HFF-Myc (cell line): ENCODE results near the gene CAMK1D.

ENCODE experiments used
- DNase-seq: peaks from one replicate; pipeline ENCODE4 v3.0.0-alpha.2; 2011; ENCODE audit warnings: low read depth; ENCODE audit errors: extremely low read depth
- H3K4me3 ChIP-seq: replicated peaks from 2 replicates; pipeline ENCODE4 v1.5.1; 2011; ENCODE audit warnings: low read depth, mild to moderate bottlenecking, control low read depth, low read length
- TF ChIP-seq, protein P1 (sequence below): IDR thresholded peaks from 2 replicates; pipeline ENCODE4 v1.5.1; 2012; ENCODE audit warnings: mild to moderate bottlenecking, low read depth, low read length, control low read depth; ENCODE audit errors: missing control alignments

The CAMK1D gene

GRCh38 chr10:12416344-12417050, 67.2 kb downstream of the CAMK1D start:
- H3K4me3 ChIP-seq = no peak overlapping the region
- TF ChIP-seq, protein P1, sequence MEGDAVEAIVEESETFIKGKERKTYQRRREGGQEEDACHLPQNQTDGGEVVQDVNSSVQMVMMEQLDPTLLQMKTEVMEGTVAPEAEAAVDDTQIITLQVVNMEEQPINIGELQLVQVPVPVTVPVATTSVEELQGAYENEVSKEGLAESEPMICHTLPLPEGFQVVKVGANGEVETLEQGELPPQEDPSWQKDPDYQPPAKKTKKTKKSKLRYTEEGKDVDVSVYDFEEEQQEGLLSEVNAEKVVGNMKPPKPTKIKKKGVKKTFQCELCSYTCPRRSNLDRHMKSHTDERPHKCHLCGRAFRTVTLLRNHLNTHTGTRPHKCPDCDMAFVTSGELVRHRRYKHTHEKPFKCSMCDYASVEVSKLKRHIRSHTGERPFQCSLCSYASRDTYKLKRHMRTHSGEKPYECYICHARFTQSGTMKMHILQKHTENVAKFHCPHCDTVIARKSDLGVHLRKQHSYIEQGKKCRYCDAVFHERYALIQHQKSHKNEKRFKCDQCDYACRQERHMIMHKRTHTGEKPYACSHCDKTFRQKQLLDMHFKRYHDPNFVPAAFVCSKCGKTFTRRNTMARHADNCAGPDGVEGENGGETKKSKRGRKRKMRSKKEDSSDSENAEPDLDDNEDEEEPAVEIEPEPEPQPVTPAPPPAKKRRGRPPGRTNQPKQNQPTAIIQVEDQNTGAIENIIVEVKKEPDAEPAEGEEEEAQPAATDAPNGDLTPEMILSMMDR = no peak
- no peak for DNase-seq

- TF ChIP-seq, protein P1 = no peak
- H3K4me3 ChIP-seq = no peak overlapping the region
- no peak for DNase-seq
These were observed 68.0 kb downstream of the CAMK1D start for GRCh38 chr10:12417331-12417730.

GRCh38 chr10:12418000-12418399, 68.7 kb downstream of the CAMK1D start:
- no peak for DNase-seq
- TF ChIP-seq, protein P1 = no peak
- H3K4me3 ChIP-seq = no peak overlapping the region

DNA sequence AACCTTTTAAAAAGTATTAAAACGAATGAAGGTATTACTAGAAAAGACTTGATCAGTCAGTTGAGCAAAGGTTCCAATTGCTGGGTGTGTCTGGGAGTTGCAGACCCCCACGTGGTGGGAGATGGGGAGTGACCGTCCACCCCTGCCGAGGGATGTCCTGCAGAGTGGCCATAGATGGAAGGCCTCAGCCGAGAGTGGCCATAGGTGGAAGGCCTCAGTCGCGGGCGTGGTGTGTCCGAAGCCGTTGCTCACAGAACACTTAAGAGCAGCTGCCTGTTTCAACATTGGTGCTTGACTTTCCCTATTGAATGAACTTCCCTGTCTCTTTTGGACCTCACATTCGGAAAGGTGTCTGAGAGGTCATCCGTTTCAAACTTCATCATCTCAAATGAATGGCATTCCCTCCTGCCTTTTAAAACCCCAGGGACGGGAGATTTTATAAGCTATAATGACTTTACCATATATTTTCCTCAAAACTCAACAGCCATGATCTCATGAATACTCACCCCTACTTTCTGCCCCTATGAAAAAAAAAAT, 69.4 kb downstream of the CAMK1D start:
- DNase-seq = no peak
- no peak overlapping the region for H3K4me3 ChIP-seq
- TF ChIP-seq, protein P1 = no peak

- peak; percentile 66 for DNase-seq
- H3K4me3 ChIP-seq = no peak overlapping the region
- TF ChIP-seq, protein P1 = no peak
These were observed 70.0 kb downstream of the CAMK1D start for GRCh38 chr10:12419262-12419847.

DNA sequence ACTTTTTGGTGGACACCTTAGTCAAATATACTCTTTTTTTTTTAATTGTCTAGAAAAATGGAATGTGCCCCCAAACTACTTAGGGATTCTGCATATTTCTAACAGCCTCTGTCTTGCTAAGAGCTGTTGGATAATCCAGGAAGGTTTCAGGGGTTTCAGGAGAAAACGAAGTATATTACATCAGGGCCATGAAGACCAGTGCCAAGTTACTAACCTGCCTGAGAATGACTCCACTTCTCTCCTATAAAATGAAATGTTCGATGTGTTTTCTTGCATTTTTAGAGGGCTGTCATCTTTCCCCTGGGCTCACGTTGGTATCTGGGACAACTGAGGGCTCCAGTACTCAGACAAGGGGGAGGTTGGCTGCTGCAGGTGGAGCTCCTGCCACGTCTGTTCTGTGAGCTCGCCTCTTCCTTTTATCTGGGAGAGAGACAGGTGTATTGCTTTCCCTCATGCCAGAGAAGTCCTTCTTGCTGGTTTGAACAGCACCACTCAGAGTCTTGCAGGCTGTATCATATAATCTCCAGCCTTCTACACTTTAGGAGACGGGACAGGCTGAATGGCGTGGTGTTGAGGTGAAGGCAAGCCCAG, 71.3 kb downstream of the CAMK1D start:
- no peak overlapping the region for H3K4me3 ChIP-seq
- TF ChIP-seq, protein P1 = no peak
- no peak for DNase-seq
